Right atrium auricular region (tissue), 2 donors: ENCODE measurements around the gene IKZF1. TPM values are rescaled to one million over a fixed set of nuclear protein-coding genes. Genes with fewer than 3 reads are reported as not detected.

Source experiments
- DNase-seq: peaks from one replicate; pipeline ENCODE4 v3.0.0-alpha.2; 2019; ENCODE audit warnings: low spot score
- H3K27ac ChIP-seq, 2 donors: fragments of 200-600 bp; sonication (generic); 1 replicate in 1 of 2; 2 replicates in 1 of 2; pipeline ENCODE4 v1.5.1; 2016 to 2019
- H3K27me3 ChIP-seq, 2 donors: fragments of 200-600 bp; sonication (generic); one replicate each; pipeline versions ENCODE4 v1.5.1 to v1.6.0; 2017 to 2019
- H3K36me3 ChIP-seq: fragments of 200-600 bp; sonication (generic); one replicate; pipeline ENCODE4 v1.5.1; 2016
- H3K4me1 ChIP-seq, 2 donors: fragments of 200-600 bp; sonication (generic); one replicate each; pipeline versions ENCODE4 v1.5.1 to v1.6.0; 2017 to 2019
- H3K4me3 ChIP-seq, 2 donors: fragments of 200-600 bp; sonication (generic); 1 replicate in 1 of 2; 2 replicates in 1 of 2; pipeline ENCODE4 v1.5.1; 2017 to 2019; ENCODE audit warnings: mild to moderate bottlenecking in 1 of 2, moderate library complexity in 1 of 2
- H3K9me3 ChIP-seq, 2 donors: fragments of 200-600 bp; sonication (generic); one replicate each; pipeline ENCODE4 v1.5.1; 2019
- total RNA-seq, 2 donors: library from RNA; depleted of rRNA; stranded (reverse); fragments of >200 nt; gene quantifications; one replicate each; pipeline ENCODE4 v1.1.0, GENCODE V29; 2016
- TF ChIP-seq, protein P1 (sequence below), 2 donors: fragments of 200-600 bp; sonication (generic); IDR thresholded peaks; one replicate each; pipeline ENCODE4 v1.5.1; 2019; ENCODE audit warnings: antibody characterized with exemption in 2 of 2

IKZF1 gene
- total RNA-seq, 2 donors from 2014 or later: 1.7 to 9.7 TPM

DNA sequence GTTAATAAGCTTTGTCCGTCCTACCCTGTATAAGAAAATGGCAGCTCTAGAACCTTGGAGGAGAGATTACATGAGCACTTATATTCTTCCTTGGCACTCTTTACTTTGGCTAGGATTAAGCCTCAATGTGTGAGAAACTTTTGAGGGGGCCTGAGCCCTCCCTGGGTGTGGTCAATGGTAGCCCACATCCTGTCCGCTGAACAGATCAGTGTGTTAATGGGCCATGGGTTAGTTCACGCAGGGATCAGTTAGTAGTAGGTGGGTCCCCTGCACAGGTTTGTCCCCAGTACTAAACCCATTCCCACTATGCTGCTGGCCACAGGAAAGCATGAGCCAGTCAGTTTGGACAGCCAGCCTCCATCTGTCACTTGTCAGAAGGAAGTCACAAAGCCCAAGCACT, 20.2 kb upstream of the IKZF1 start:
- no peak for DNase-seq
- H3K36me3 ChIP-seq: no peaks in the 10 kb centered on the region
- TF ChIP-seq, protein P1, sequence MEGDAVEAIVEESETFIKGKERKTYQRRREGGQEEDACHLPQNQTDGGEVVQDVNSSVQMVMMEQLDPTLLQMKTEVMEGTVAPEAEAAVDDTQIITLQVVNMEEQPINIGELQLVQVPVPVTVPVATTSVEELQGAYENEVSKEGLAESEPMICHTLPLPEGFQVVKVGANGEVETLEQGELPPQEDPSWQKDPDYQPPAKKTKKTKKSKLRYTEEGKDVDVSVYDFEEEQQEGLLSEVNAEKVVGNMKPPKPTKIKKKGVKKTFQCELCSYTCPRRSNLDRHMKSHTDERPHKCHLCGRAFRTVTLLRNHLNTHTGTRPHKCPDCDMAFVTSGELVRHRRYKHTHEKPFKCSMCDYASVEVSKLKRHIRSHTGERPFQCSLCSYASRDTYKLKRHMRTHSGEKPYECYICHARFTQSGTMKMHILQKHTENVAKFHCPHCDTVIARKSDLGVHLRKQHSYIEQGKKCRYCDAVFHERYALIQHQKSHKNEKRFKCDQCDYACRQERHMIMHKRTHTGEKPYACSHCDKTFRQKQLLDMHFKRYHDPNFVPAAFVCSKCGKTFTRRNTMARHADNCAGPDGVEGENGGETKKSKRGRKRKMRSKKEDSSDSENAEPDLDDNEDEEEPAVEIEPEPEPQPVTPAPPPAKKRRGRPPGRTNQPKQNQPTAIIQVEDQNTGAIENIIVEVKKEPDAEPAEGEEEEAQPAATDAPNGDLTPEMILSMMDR (IDR thresholded peaks at IDR 0.05): no peak
- no peaks in the 10 kb centered on the region for H3K27me3 ChIP-seq
- no peaks in the 10 kb centered on the region for H3K9me3 ChIP-seq
- H3K27ac ChIP-seq: no peak overlapping the region
- H3K4me3 ChIP-seq: no peak overlapping the region
- H3K4me1 ChIP-seq: no peaks in the 10 kb centered on the region

DNA sequence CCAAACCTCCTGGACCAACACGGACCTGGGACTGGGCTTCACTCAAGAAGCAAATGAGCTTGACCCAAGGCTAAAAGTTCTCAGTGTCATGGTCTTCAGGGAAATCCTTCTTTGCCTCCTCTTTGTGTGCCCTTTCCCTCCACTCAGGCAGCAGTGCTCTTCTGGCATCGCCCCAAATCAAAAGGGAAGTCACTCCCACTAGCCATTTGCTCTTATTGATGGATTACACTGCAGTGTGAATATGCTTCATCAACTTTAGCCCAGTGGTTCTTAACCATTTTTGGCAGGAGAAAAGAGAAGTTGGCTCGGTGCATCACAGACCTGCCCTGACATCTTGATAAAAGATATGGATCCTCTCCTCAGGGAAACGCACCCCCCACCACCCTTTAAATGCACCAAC, 19.2 kb upstream of the IKZF1 start:
- H3K27me3 ChIP-seq: no peaks in the 10 kb centered on the region
- H3K4me3 ChIP-seq: no peak overlapping the region
- no peaks in the 10 kb centered on the region for H3K36me3 ChIP-seq
- TF ChIP-seq, protein P1 (IDR thresholded peaks at IDR 0.05): no peak
- no peak overlapping the region for H3K27ac ChIP-seq
- no peaks in the 10 kb centered on the region for H3K4me1 ChIP-seq
- H3K9me3 ChIP-seq: no peaks in the 10 kb centered on the region
- no peak for DNase-seq

DNA sequence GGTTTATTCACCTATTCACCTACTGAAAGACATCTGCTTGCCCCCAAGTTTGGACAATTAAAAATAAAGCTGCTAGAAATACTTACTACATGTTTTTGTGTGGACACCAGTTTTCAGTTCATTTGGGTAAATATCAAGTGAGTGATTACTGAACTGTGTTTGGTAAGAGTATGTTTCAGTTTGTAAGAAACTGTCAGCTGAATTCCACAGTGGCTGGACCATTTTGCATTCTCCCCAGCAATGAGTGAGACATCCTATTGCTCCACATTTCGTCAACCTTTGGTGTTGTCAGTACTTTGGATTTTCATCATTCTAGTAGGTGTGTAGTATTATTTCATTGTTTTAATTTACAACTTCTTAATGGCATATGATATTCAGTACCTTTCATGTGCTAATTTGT, 17.4 kb upstream of the IKZF1 start:
- H3K9me3 ChIP-seq: no peaks in the 10 kb centered on the region
- no peak overlapping the region for H3K4me3 ChIP-seq
- H3K36me3 ChIP-seq: no peaks in the 10 kb centered on the region
- TF ChIP-seq, protein P1 (IDR thresholded peaks at IDR 0.05): no peak
- H3K4me1 ChIP-seq: no peaks in the 10 kb centered on the region
- DNase-seq: no peak
- no peak overlapping the region for H3K27ac ChIP-seq
- no peaks in the 10 kb centered on the region for H3K27me3 ChIP-seq

DNA sequence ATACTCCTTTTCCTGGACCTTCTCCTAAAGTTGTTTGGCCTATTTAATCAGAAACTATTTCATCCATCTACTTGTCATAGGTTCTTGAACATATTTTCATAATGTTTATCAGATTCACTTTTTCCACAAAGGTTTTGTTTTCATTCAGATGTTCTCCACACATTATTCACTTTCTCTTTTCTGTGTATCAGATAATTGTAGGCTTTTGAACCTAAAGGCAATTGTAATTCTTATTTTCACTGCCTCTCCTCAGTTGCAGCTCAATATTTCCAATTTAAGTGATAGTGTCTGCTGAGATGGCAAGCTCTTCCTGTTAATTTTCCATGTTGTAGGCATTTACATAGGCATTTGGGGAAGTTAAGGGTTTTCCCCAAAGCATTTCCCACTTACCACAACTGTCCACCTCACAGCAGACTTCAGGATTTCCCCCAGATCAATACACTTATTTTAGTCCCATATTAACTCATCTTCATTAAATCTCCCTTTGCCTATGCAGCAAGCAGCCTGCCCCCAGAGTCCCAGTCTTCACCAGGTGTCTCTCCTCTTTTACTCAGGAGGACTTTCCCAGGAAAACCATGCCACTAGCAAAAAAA, 12.3 kb upstream of the IKZF1 start:
- Histone ChIP-seq H3K27ac (no peak overlapping the region), H3K4me3 (no peak overlapping the region), H3K4me1 (no peaks in the 10 kb centered on the region), H3K27me3 (no peaks in the 10 kb centered on the region), H3K9me3 (no peaks in the 10 kb centered on the region), H3K36me3 (no peaks in the 10 kb centered on the region)
- TF ChIP-seq, protein P1 (IDR thresholded peaks at IDR 0.05): no peak
- no peak for DNase-seq

DNA sequence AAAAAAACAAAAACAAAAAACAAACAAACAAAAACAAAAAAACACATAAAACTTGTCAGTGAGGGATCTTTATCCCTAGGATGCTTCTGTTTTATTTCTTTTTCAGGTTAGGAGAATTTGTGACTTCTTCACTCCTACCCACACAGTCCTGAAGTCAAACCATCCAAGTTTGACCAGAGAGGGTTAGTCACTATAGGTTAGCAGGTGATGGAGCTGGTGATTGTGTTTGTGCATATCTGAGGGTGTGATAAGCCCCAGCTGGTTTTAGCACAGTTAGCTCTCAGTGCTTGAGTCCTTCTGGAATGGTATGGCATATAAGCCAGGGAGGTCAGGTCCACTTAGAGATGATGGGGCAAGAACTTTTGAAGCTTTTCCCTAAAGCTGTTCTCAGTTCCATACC, 11.8 kb upstream of the IKZF1 start:
- Histone ChIP-seq H3K9me3 (no peaks in the 10 kb centered on the region), H3K4me1 (no peaks in the 10 kb centered on the region), H3K27ac (no peak overlapping the region), H3K4me3 (no peak overlapping the region), H3K36me3 (no peaks in the 10 kb centered on the region), H3K27me3 (no peaks in the 10 kb centered on the region)
- TF ChIP-seq, protein P1 (IDR thresholded peaks at IDR 0.05): no peak
- no peak for DNase-seq

DNA sequence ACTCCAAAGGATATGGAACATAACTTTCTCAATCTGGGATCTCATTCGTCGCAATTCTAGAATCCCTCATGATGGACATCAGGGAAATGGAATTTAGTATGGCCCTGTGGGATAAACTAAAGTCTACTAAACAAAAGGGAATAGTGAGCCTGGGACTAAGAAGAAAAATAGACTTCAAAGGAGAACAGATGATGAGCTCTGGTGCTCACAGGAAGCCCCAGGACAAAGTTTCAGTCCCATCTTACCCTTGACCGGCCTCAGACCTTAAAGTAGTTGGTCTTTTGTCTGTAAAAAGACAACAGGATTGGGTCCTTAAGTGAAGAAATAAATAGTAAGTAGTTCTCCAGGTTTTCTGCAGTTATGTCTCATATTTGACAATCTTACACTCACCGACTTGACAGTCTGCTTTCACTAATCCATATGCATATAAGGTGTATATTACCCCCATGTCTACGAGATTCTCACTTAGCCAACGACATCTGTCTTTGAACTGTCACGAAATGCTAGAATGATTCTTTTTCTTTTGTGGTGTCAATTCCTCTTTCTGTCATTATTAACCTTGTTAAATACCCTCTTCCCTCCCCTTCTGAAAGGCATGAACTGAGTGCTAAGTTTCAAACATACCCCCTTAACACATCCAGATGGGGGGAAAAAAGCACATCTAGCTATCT, 10.9 kb upstream of the IKZF1 start:
- H3K4me1 ChIP-seq: no peaks in the 10 kb centered on the region
- no peaks in the 10 kb centered on the region for H3K27me3 ChIP-seq
- no peak for DNase-seq
- H3K4me3 ChIP-seq: no peak overlapping the region
- no peak overlapping the region for H3K27ac ChIP-seq
- H3K9me3 ChIP-seq: no peaks in the 10 kb centered on the region
- no peaks in the 10 kb centered on the region for H3K36me3 ChIP-seq
- TF ChIP-seq, protein P1 (IDR thresholded peaks at IDR 0.05): no peak
